GM12878 (cell line): ENCODE data around the gene TNIP1. TPM values are rescaled to one million over a fixed set of nuclear protein-coding genes. Genes with fewer than 3 reads are reported as not detected.

ENCODE experiments used
- ATAC-seq: fragments of 200-7000 bp; cut with Tn5 transposase; 3 replicates; pipeline ENCODE4 v1.9.1; 2020; ENCODE audit warnings: mild to moderate bottlenecking, moderate library complexity
- BruUV-seq: library from RNA; stranded (reverse); fragments of 400-500 nt; replicated peaks from 2 replicates; lab custom pipeline; 2021; lab: Mats Ljungman, UMichigan
- CTCF ChIA-PET: fragments of 300-600 bp; sonication (Branson Sonifier 250); formaldehyde crosslinking; extraction: SDS; loops from one replicate; lab custom pipeline; 2021; ENCODE audit warnings: inconsistent platforms; lab: Yijun Ruan, JAX
- POLR2A ChIA-PET: fragments of 350-600 bp; formaldehyde crosslinking; extraction: SDS; loops from one replicate; lab custom pipeline; 2021; ENCODE audit warnings: inconsistent platforms; lab: Charles Lee
- RAD21 ChIA-PET: fragments of 300-600 bp; sonication (Branson Sonifier 250); formaldehyde crosslinking; loops from one replicate; lab custom pipeline; 2023; ENCODE audit warnings: antibody characterized with exemption; ENCODE audit not compliant: unreplicated experiment; lab: Charles Lee
- SMC1A ChIA-PET: fragments of 300-600 bp; sonication (Branson Sonifier 250); formaldehyde crosslinking; loops from one replicate; lab custom pipeline; 2023; ENCODE audit not compliant: unreplicated experiment, uncharacterized antibody; lab: Charles Lee
- DNase-seq: peaks from one replicate; pipeline ENCODE4 v3.0.0-alpha.2; 2011; ENCODE audit warnings: low read depth, low spot score
- FAIRE-seq: peaks from 3 replicates; lab custom pipeline; 2011; peaks lifted over from hg19 to GRCh38; lab: Jason Lieb, UNC
- H2AFZ ChIP-seq: 2 replicates; pipeline ENCODE4 v1.6.0; 2011; ENCODE audit warnings: low read depth, low read length, control low read depth; ENCODE audit not compliant: control insufficient read depth
- H3K27ac ChIP-seq: 2 replicates; pipeline ENCODE4 v1.5.1; 2011; ENCODE audit warnings: control low read depth; ENCODE audit not compliant: control insufficient read depth, insufficient read depth
- H3K27me3 ChIP-seq, 2 experiments: replicated peaks in 1 of 2; 2 replicates each; pipeline versions ENCODE4 v1.6.0 to v1.6.1; 2011; ENCODE audit warnings: low read length in 1 of 2; ENCODE audit not compliant: control insufficient read depth in 2 of 2, insufficient read depth in 2 of 2
- H3K36me3 ChIP-seq, 2 experiments: 2 replicates each; pipeline ENCODE4 v1.5.1; 2011; ENCODE audit warnings: low read length in 1 of 2; ENCODE audit not compliant: control insufficient read depth in 2 of 2, insufficient read depth in 2 of 2
- H3K4me1 ChIP-seq: 2 replicates; pipeline ENCODE4 v1.6.1; 2011; ENCODE audit warnings: mild to moderate bottlenecking, low read length, moderate library complexity, mixed read lengths; ENCODE audit not compliant: control insufficient read depth, insufficient read depth
- H3K4me2 ChIP-seq: 2 replicates; pipeline ENCODE4 v1.6.0; 2011; ENCODE audit warnings: control low read depth; ENCODE audit not compliant: control insufficient read depth, insufficient read depth
- H3K4me3 ChIP-seq: fragments of 200-600 bp; sonication (generic); 2 replicates; pipeline ENCODE4 v1.5.1; 2016
- H3K79me2 ChIP-seq: 2 replicates; pipeline ENCODE4 v1.6.0; 2011; ENCODE audit warnings: low read length; ENCODE audit not compliant: control insufficient read depth, insufficient read depth
- H3K9ac ChIP-seq: 2 replicates; pipeline ENCODE4 v1.8.0; 2011; ENCODE audit warnings: low read length, control low read depth, mixed read lengths; ENCODE audit not compliant: control insufficient read depth, insufficient read depth
- H3K9me3 ChIP-seq: replicated peaks from 3 replicates; pipeline ENCODE4 v1.5.1; 2011; ENCODE audit warnings: mild to moderate bottlenecking, low read length; ENCODE audit not compliant: control insufficient read depth, insufficient read depth
- H4K20me1 ChIP-seq: 2 replicates; pipeline ENCODE4 v1.6.0; 2011; ENCODE audit not compliant: control insufficient read depth, insufficient read depth
- FOS ChIP-seq: IDR thresholded peaks from 3 replicates; pipeline ENCODE4 v1.6.1; 2011; ENCODE audit warnings: borderline replicate concordance; ENCODE audit not compliant: insufficient read length; ENCODE audit errors: extremely low read depth
- HCFC1 ChIP-seq: fragments of 150-350 bp; IDR thresholded peaks from 2 replicates; pipeline ENCODE4 v1.6.1; 2014; ENCODE audit warnings: low read length
- MEF2A ChIP-seq: IDR thresholded peaks from 2 replicates; pipeline ENCODE4 v1.6.1; 2011; ENCODE audit warnings: low read depth, mild to moderate bottlenecking, low read length, moderate library complexity; ENCODE audit not compliant: insufficient read depth
- NR2C2 ChIP-seq: IDR thresholded peaks from 2 replicates; pipeline ENCODE4 v1.6.1; 2011; ENCODE audit warnings: borderline replicate concordance, low read depth; ENCODE audit not compliant: control insufficient read depth, insufficient read length
- RUNX3 ChIP-seq: IDR thresholded peaks from 2 replicates; pipeline ENCODE4 v1.6.1; 2012; ENCODE audit warnings: low read length, inconsistent platforms
- WGBS: methylation state at CpG from one replicate; pipeline ENCODE4 v1.1.6; 2016; ENCODE audit warnings: low lambda C conversion rate; ENCODE audit not compliant: insufficient replicate concordance, insufficient coverage; ENCODE audit errors: missing lambda C conversion rate; 5-methylcytosine and 5-hydroxymethylcytosine counted together
- in situ Hi-C: fragments of 300-500 bp; cut with MboI; formaldehyde crosslinking; loops from 9 replicates; pipeline ENCODE4 v1.14.3; 2018; ENCODE audit warnings: mixed read lengths
- intact Hi-C: fragments of 100-400 bp; cut with micrococcal nuclease; formaldehyde crosslinking; loops from one replicate; pipeline ENCODE4 v1.14.2; 2022; ENCODE audit not compliant: unreplicated experiment
- polyA plus RNA-seq, 11 experiments: library from polyadenylated mRNA; depleted of rRNA in 4 of 11; unstranded in 6 of 11; stranded (reverse) in 5 of 11; fragments of >200 nt; fragmentation: Nextera tagmentation in 4 of 11; fragmentation: Illumina TruSeq in 1 of 11; extraction: Ambion mirVana in 4 of 11; extraction: Trizol in 1 of 11; gene quantifications; 1 replicate in 1 of 11; 2 replicates in 10 of 11; pipeline versions ENCODE4 v1.2.1 to v1.2.3, GENCODE V29; 2011 to 2016; ENCODE audit warnings: inconsistent platforms in 2 of 11, missing spikeins in 2 of 11, low read depth in 1 of 11
- total RNA-seq, 4 experiments: library from RNA; depleted of rRNA in 3 of 4; stranded (reverse); fragments of >200 nt in 3 of 4; fragmentation: Illumina TruSeq in 1 of 4; extraction: Trizol in 1 of 4; gene quantifications; 2 replicates each; pipeline versions ENCODE4 v1.2.1 to v1.2.3, GENCODE V29; 2013 to 2021
- TF ChIP-seq, protein P1 (sequence below): IDR thresholded peaks from 2 replicates; pipeline ENCODE4 v1.6.1; 2012; ENCODE audit warnings: low read depth, low read length, improper control_type of control experiment

TNIP1 gene
- total and polyA plus RNA-seq, 10 of the 15 experiments (the other 5 are each of a cell fraction or from before 2014, with no cell fraction given): 4.4 to 279 (median 150) TPM

DNA sequence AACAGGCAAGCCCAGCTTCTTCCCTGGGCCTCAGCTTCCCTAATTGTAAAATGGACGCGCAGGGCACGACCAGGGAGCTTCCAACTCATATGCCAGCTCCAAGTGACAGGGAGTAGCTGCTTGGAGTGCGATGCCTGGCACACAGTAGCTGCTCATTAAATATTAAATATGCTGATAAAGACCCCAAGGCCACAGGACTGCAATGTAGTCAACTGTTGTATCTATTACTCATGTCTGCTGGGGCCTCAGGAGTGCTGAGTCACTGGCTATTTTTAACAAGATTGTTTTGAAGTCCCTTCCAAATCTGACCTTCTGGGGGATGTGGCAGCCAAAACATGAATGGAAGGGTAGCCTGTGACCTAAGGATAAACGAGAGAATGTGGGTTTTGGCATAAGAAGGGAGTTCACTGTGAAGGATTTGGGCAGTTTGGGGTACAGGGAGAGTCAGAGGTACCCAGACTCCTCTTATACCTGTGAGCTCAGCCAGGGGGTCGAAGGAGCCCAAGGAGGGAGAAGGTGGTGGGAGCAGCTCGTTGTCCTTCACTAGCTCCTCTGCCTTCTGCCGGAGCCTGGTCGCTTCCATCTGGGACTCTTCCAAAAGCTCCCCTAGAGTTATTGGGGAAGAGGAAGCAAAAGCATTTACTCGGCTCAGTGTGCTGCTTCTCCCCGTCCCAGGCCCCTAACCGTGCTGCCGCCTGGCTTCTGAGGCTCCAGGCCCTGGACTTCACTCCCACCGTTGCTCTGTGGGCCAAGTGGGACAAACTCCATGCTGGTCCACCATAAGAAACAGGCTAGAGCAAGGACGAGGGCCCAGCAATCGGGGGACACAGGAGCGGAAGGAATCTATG is 17.5 kb downstream of the TNIP1 start:
- POLR2A ChIA-PET: interaction anchor here (0.5 to 1.1 kb wide), 2 partner anchors 17 to 22 kb away, joined by 3 read pairs; no protein-coding TSS in a partner anchor
- intact Hi-C loops: no loop called here
- H4K20me1 ChIP-seq: peaks cover 33% of the 10 kb centered on the region

More for the DNA sequence above, 17.5 kb downstream of the TNIP1 start:
- Histone ChIP-seq H3K27ac (no peak overlapping the region; the same call in 1 of the 2 replicates), H2AFZ (no peak overlapping the region), H3K36me3 (peaks cover 56 to 79% of the 10 kb centered on the region in 2 experiments), H3K9ac (no peak overlapping the region), H3K4me3 (no peak overlapping the region), H3K27me3 (no peaks in the 10 kb centered on the region), H3K4me1 (peaks cover 82% of the 10 kb centered on the region), H3K4me2 (no peak overlapping the region), H3K9me3 (no peaks in the 10 kb centered on the region), H3K79me2 (peaks cover 83% of the 10 kb centered on the region)
- in situ Hi-C loops: no loop called here
- ChIA-PET RAD21 (interaction anchor here (1.1 to 1.3 kb wide), 2 partner anchors 52 to 78 kb away, joined by 3 to 8 read pairs; no protein-coding TSS in a partner anchor), CTCF (interaction anchor here (0.7 to 1.9 kb wide), 5 partner anchors 12 to 54 kb away, joined by 3 to 10 read pairs (median 3); no protein-coding TSS in a partner anchor), SMC1A (interaction anchor here (0.5 to 3.8 kb wide), 7 partner anchors 7 to 66 kb away, joined by 3 to 21 read pairs (median 3); no protein-coding TSS in a partner anchor)
- FAIRE-seq: no peak
- 62% methylated on average over 17 of the region's 17 CpGs for WGBS
- BruUV-seq: no TSS peak
- no peak for ATAC-seq
- DNase-seq: no peak
- no peak for TF ChIP-seq NR2C2
- 0 out of 2 replicates have a peak, but pooled peaks have one; percentile 8 for TF ChIP-seq RUNX3
- 0 out of 2 replicates have a peak, but pooled peaks have one; percentile 48 for TF ChIP-seq MEF2A
- no peak for TF ChIP-seq FOS
- no peak for TF ChIP-seq HCFC1
- TF ChIP-seq, protein P1, sequence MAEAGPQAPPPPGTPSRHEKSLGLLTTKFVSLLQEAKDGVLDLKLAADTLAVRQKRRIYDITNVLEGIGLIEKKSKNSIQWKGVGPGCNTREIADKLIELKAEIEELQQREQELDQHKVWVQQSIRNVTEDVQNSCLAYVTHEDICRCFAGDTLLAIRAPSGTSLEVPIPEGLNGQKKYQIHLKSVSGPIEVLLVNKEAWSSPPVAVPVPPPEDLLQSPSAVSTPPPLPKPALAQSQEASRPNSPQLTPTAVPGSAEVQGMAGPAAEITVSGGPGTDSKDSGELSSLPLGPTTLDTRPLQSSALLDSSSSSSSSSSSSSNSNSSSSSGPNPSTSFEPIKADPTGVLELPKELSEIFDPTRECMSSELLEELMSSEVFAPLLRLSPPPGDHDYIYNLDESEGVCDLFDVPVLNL: no peak
